ENCODE measurements around the gene MAML2.

DNA sequence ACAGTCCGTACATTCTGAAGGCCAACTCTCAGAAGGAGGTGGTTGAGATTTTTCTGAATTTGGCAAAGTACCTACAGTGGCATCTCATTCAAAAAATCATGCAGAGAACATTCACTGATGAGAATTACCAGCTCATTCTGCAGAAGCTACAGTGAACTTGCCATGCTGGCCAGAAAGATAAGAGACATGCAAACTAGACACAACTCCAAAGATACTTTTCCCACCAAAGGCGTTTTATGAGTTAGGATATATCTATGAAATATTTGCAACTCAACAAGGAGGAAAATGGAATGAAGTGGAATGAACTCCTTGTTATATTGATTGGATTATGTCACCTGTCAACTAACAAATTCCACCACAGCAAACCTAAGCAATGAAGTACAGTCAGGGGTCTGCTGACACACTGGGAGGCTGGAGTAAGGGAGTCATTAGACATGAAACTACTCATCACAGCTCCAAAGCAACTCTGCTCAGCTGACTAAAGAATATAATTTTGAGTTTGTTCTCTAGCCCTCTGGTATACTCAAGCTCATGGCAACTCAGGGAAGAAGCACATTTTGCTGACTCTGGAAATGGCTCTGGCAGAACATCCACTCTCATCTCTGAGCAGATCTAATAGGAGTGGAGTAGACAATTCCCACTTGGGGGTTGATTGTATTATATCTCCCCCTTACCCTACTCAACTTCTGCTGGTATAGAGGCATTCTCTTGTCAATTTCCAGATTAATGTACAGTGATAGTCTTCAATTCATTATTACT is 22.9 kb downstream of the MAML2 start:
- TF ChIP-seq, protein P1, sequence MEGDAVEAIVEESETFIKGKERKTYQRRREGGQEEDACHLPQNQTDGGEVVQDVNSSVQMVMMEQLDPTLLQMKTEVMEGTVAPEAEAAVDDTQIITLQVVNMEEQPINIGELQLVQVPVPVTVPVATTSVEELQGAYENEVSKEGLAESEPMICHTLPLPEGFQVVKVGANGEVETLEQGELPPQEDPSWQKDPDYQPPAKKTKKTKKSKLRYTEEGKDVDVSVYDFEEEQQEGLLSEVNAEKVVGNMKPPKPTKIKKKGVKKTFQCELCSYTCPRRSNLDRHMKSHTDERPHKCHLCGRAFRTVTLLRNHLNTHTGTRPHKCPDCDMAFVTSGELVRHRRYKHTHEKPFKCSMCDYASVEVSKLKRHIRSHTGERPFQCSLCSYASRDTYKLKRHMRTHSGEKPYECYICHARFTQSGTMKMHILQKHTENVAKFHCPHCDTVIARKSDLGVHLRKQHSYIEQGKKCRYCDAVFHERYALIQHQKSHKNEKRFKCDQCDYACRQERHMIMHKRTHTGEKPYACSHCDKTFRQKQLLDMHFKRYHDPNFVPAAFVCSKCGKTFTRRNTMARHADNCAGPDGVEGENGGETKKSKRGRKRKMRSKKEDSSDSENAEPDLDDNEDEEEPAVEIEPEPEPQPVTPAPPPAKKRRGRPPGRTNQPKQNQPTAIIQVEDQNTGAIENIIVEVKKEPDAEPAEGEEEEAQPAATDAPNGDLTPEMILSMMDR (IDR thresholded peaks at IDR 0.05), result no peak
- no peak for TF ChIP-seq POLR2A (IDR thresholded peaks at IDR 0.05)

All from esophagus squamous epithelium (tissue), 4 donors.